GM12878 (cell line): ENCODE measurements around the gene ARHGAP26. TPM values are rescaled to one million over a fixed set of nuclear protein-coding genes. Genes with fewer than 3 reads are reported as not detected.

Source experiments
- ATAC-seq: fragments of 200-7000 bp; cut with Tn5 transposase; 3 replicates; pipeline ENCODE4 v1.9.1; 2020; ENCODE audit warnings: mild to moderate bottlenecking, moderate library complexity
- BruUV-seq: library from RNA; stranded (reverse); fragments of 400-500 nt; replicated peaks from 2 replicates; lab custom pipeline; 2021; lab: Mats Ljungman, UMichigan
- CTCF ChIA-PET: fragments of 300-600 bp; sonication (Branson Sonifier 250); formaldehyde crosslinking; extraction: SDS; loops from one replicate; lab custom pipeline; 2021; ENCODE audit warnings: inconsistent platforms; lab: Yijun Ruan, JAX
- POLR2A ChIA-PET: fragments of 350-600 bp; formaldehyde crosslinking; extraction: SDS; loops from one replicate; lab custom pipeline; 2021; ENCODE audit warnings: inconsistent platforms; lab: Charles Lee
- RAD21 ChIA-PET: fragments of 300-600 bp; sonication (Branson Sonifier 250); formaldehyde crosslinking; loops from one replicate; lab custom pipeline; 2023; ENCODE audit warnings: antibody characterized with exemption; ENCODE audit not compliant: unreplicated experiment; lab: Charles Lee
- SMC1A ChIA-PET: fragments of 300-600 bp; sonication (Branson Sonifier 250); formaldehyde crosslinking; loops from one replicate; lab custom pipeline; 2023; ENCODE audit not compliant: unreplicated experiment, uncharacterized antibody; lab: Charles Lee
- DNase-seq: peaks from one replicate; pipeline ENCODE4 v3.0.0-alpha.2; 2011; ENCODE audit warnings: low read depth, low spot score
- FAIRE-seq: peaks from 3 replicates; lab custom pipeline; 2011; peaks lifted over from hg19 to GRCh38; lab: Jason Lieb, UNC
- H2AFZ ChIP-seq: 2 replicates; pipeline ENCODE4 v1.6.0; 2011; ENCODE audit warnings: low read depth, low read length, control low read depth; ENCODE audit not compliant: control insufficient read depth
- H3K27ac ChIP-seq: 2 replicates; pipeline ENCODE4 v1.5.1; 2011; ENCODE audit warnings: control low read depth; ENCODE audit not compliant: control insufficient read depth, insufficient read depth
- H3K27me3 ChIP-seq, 2 experiments: replicated peaks in 1 of 2; 2 replicates each; pipeline versions ENCODE4 v1.6.0 to v1.6.1; 2011; ENCODE audit warnings: low read length in 1 of 2; ENCODE audit not compliant: control insufficient read depth in 2 of 2, insufficient read depth in 2 of 2
- H3K36me3 ChIP-seq, 2 experiments: 2 replicates each; pipeline ENCODE4 v1.5.1; 2011; ENCODE audit warnings: low read length in 1 of 2; ENCODE audit not compliant: control insufficient read depth in 2 of 2, insufficient read depth in 2 of 2
- H3K4me1 ChIP-seq: 2 replicates; pipeline ENCODE4 v1.6.1; 2011; ENCODE audit warnings: mild to moderate bottlenecking, low read length, moderate library complexity, mixed read lengths; ENCODE audit not compliant: control insufficient read depth, insufficient read depth
- H3K4me2 ChIP-seq: 2 replicates; pipeline ENCODE4 v1.6.0; 2011; ENCODE audit warnings: control low read depth; ENCODE audit not compliant: control insufficient read depth, insufficient read depth
- H3K4me3 ChIP-seq: fragments of 200-600 bp; sonication (generic); 2 replicates; pipeline ENCODE4 v1.5.1; 2016
- H3K79me2 ChIP-seq: 2 replicates; pipeline ENCODE4 v1.6.0; 2011; ENCODE audit warnings: low read length; ENCODE audit not compliant: control insufficient read depth, insufficient read depth
- H3K9ac ChIP-seq: 2 replicates; pipeline ENCODE4 v1.8.0; 2011; ENCODE audit warnings: low read length, control low read depth, mixed read lengths; ENCODE audit not compliant: control insufficient read depth, insufficient read depth
- H3K9me3 ChIP-seq: replicated peaks from 3 replicates; pipeline ENCODE4 v1.5.1; 2011; ENCODE audit warnings: mild to moderate bottlenecking, low read length; ENCODE audit not compliant: control insufficient read depth, insufficient read depth
- H4K20me1 ChIP-seq: 2 replicates; pipeline ENCODE4 v1.6.0; 2011; ENCODE audit not compliant: control insufficient read depth, insufficient read depth
- CBFB ChIP-seq: IDR thresholded peaks from 2 replicates; pipeline ENCODE4 v1.6.1; 2016; ENCODE audit warnings: antibody characterized with exemption, low read depth
- EGR1 ChIP-seq, 2 experiments: IDR thresholded peaks; 1 replicate in 1 of 2; 2 replicates in 1 of 2; pipeline ENCODE4 v1.6.1; 2011 to 2012; ENCODE audit warnings: low read depth in 2 of 2, low read length in 2 of 2, borderline replicate concordance in 1 of 2, mild to moderate bottlenecking in 1 of 2, moderate library complexity in 1 of 2
- ETV6 ChIP-seq, 2 experiments: fragments of 450-650 bp in 1 of 2; IDR thresholded peaks in 1 of 2; conservative IDR thresholded peaks in 1 of 2; 2 replicates each; pipeline ENCODE4 v1.6.1; 2014; ENCODE audit warnings: antibody characterized with exemption in 1 of 2, borderline replicate concordance in 1 of 2, low read depth in 1 of 2, mild to moderate bottlenecking in 1 of 2, moderate library complexity in 1 of 2
- FOS ChIP-seq: IDR thresholded peaks from 3 replicates; pipeline ENCODE4 v1.6.1; 2011; ENCODE audit warnings: borderline replicate concordance; ENCODE audit not compliant: insufficient read length; ENCODE audit errors: extremely low read depth
- NFXL1 ChIP-seq: fragments of 450-650 bp; IDR thresholded peaks from 2 replicates; pipeline ENCODE4 v1.6.1; 2017; ENCODE audit warnings: antibody characterized with exemption, mild to moderate bottlenecking, borderline replicate concordance
- NFYA ChIP-seq: IDR thresholded peaks from 2 replicates; pipeline ENCODE4 v1.6.1; 2011; ENCODE audit warnings: low read depth, mild to moderate bottlenecking, low read length, improper control_type of control experiment, borderline replicate concordance
- NR2F1 ChIP-seq: fragments of 450-650 bp; conservative IDR thresholded peaks from 2 replicates; pipeline ENCODE4 v1.6.1; 2017; ENCODE audit warnings: mild to moderate bottlenecking
- SKIL ChIP-seq: fragments of 450-650 bp; IDR thresholded peaks from 2 replicates; pipeline ENCODE4 v1.6.1; 2017; ENCODE audit warnings: mild to moderate bottlenecking, low read depth, inconsistent platforms; ENCODE audit not compliant: poor library complexity, severe bottlenecking
- STAT1 ChIP-seq: fragments of 450-650 bp; conservative IDR thresholded peaks from 2 replicates; pipeline ENCODE4 v1.6.1; 2014; ENCODE audit warnings: antibody characterized with exemption, mild to moderate bottlenecking
- TCF3 ChIP-seq: IDR thresholded peaks from 2 replicates; pipeline ENCODE4 v1.6.1; 2012; ENCODE audit warnings: low read depth, mild to moderate bottlenecking, low read length, borderline replicate concordance; ENCODE audit not compliant: insufficient read depth
- YBX1 ChIP-seq: fragments of 450-650 bp; IDR thresholded peaks from 2 replicates; pipeline ENCODE4 v1.6.1; 2016; ENCODE audit warnings: antibody characterized with exemption
- ZZZ3 ChIP-seq: IDR thresholded peaks from 2 replicates; pipeline ENCODE4 v1.6.1; 2011; ENCODE audit warnings: low read depth; ENCODE audit not compliant: control insufficient read depth, insufficient read length
- WGBS: methylation state at CpG from one replicate; pipeline ENCODE4 v1.1.6; 2016; ENCODE audit warnings: low lambda C conversion rate; ENCODE audit not compliant: insufficient replicate concordance, insufficient coverage; ENCODE audit errors: missing lambda C conversion rate; 5-methylcytosine and 5-hydroxymethylcytosine counted together
- in situ Hi-C: fragments of 300-500 bp; cut with MboI; formaldehyde crosslinking; loops from 9 replicates; pipeline ENCODE4 v1.14.3; 2018; ENCODE audit warnings: mixed read lengths
- intact Hi-C: fragments of 100-400 bp; cut with micrococcal nuclease; formaldehyde crosslinking; loops from one replicate; pipeline ENCODE4 v1.14.2; 2022; ENCODE audit not compliant: unreplicated experiment
- polyA plus RNA-seq, 11 experiments: library from polyadenylated mRNA; depleted of rRNA in 4 of 11; unstranded in 6 of 11; stranded (reverse) in 5 of 11; fragments of >200 nt; fragmentation: Nextera tagmentation in 4 of 11; fragmentation: Illumina TruSeq in 1 of 11; extraction: Ambion mirVana in 4 of 11; extraction: Trizol in 1 of 11; gene quantifications; 1 replicate in 1 of 11; 2 replicates in 10 of 11; pipeline versions ENCODE4 v1.2.1 to v1.2.3, GENCODE V29; 2011 to 2016; ENCODE audit warnings: inconsistent platforms in 2 of 11, missing spikeins in 2 of 11, low read depth in 1 of 11
- total RNA-seq, 4 experiments: library from RNA; depleted of rRNA in 3 of 4; stranded (reverse); fragments of >200 nt in 3 of 4; fragmentation: Illumina TruSeq in 1 of 4; extraction: Trizol in 1 of 4; gene quantifications; 2 replicates each; pipeline versions ENCODE4 v1.2.1 to v1.2.3, GENCODE V29; 2013 to 2021
- TF ChIP-seq, protein P1 (sequence below): fragments of 450-650 bp; IDR thresholded peaks from 2 replicates; pipeline ENCODE4 v1.6.1; 2016; ENCODE audit warnings: mild to moderate bottlenecking, moderate library complexity, borderline replicate concordance
- TF ChIP-seq, protein P2 (sequence below), 3 experiments: IDR thresholded peaks in 2 of 3; conservative IDR thresholded peaks in 1 of 3; 2 replicates each; pipeline ENCODE4 v1.5.1; 2011; ENCODE audit warnings: low read depth in 3 of 3, low read length in 3 of 3, mild to moderate bottlenecking in 3 of 3, control low read depth in 2 of 3, moderate library complexity in 2 of 3, inconsistent platforms in 1 of 3, mixed read lengths in 1 of 3; ENCODE audit not compliant: control insufficient read depth in 2 of 3, insufficient read depth in 1 of 3; ENCODE audit errors: extremely low read depth in 1 of 3

ARHGAP26 gene
- total and polyA plus RNA-seq, 10 of the 15 experiments (the other 5 are each of a cell fraction or from before 2014, with no cell fraction given) = 9.4 to 41.5 (median 19.3) TPM

DNA sequence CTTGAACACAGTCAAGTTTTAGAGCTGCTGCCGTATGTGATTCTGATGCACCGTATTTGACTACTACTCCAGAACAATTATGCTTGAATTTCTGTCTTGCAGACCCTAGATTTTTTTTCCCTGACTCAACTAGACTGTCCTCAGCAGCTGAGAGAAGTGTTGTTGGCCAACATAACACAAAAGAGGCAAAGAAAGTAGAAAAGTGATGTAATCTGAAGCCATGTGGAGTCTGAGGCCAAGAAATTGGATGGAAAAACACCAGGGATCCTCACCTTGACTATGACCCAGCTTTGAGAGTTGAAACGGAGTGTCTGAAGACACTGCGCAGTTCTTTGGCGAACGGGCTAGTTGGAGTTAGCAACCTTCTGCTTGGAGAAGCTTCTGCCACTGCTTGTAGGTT lies 48.0 kb upstream of the ARHGAP26 start:
- H3K79me2 ChIP-seq = no peaks in the 10 kb centered on the region
- 60% methylated on average over 6 of the region's 6 CpGs for WGBS
- H3K27me3 ChIP-seq = no peaks in the 10 kb centered on the region; a peak in 1 of 4 replicates
- in situ Hi-C loops (loop anchor here (5.0 kb wide), 1 partner anchor 155 kb away; no protein-coding TSS in a partner anchor), intact Hi-C loops (no loop called here)
- no peak for FAIRE-seq
- BruUV-seq = no TSS peak
- ChIA-PET RAD21 (no interaction called here), SMC1A (interaction anchor here (1.7 to 7.4 kb wide), 2 partner anchors 9 to 26 kb away, joined by 4 to 32 read pairs; no protein-coding TSS in a partner anchor), CTCF (interaction anchor here (1.0 to 14.0 kb wide), 5 partner anchors 8 to 166 kb away, joined by 4 to 243 read pairs (median 17); no protein-coding TSS in a partner anchor), POLR2A (no interaction called here)
- ATAC-seq = no peak
- no peaks in the 10 kb centered on the region; the same call in 2 of the 3 replicates for H3K9me3 ChIP-seq
- H2AFZ ChIP-seq = no peak overlapping the region
- H4K20me1 ChIP-seq = no peaks in the 10 kb centered on the region
- no peaks in the 10 kb centered on the region; the same call in 1 of the 2 replicates for H3K4me1 ChIP-seq
- H3K4me3 ChIP-seq = no peak overlapping the region
- H3K36me3 ChIP-seq = no peaks in the 10 kb centered on the region
- DNase-seq = no peak
- H3K4me2 ChIP-seq = no peak overlapping the region
- H3K9ac ChIP-seq = no peak overlapping the region
- no peak overlapping the region for H3K27ac ChIP-seq
- TF ChIP-seq STAT1 (no peak), ZZZ3 (no peak), NFYA (no peak), SKIL (no peak), NFXL1 (no peak), ETV6 (conservative IDR thresholded peaks at IDR 0.05 in 1 of 2, IDR thresholded peaks at IDR 0.05 in 1 of 2; ENCODE audit: borderline replicate concordance in 1 of 2, low read depth in 1 of 2) (no peak), EGR1 (IDR thresholded peaks at IDR 0.05; ENCODE audit: borderline replicate concordance in 1 of 2, low read depth in 2 of 2, low read length in 2 of 2) (no peak), FOS (no peak), NR2F1 (no peak), YBX1 (no peak), TCF3 (no peak), CBFB (no peak)
- TF ChIP-seq, protein P1, sequence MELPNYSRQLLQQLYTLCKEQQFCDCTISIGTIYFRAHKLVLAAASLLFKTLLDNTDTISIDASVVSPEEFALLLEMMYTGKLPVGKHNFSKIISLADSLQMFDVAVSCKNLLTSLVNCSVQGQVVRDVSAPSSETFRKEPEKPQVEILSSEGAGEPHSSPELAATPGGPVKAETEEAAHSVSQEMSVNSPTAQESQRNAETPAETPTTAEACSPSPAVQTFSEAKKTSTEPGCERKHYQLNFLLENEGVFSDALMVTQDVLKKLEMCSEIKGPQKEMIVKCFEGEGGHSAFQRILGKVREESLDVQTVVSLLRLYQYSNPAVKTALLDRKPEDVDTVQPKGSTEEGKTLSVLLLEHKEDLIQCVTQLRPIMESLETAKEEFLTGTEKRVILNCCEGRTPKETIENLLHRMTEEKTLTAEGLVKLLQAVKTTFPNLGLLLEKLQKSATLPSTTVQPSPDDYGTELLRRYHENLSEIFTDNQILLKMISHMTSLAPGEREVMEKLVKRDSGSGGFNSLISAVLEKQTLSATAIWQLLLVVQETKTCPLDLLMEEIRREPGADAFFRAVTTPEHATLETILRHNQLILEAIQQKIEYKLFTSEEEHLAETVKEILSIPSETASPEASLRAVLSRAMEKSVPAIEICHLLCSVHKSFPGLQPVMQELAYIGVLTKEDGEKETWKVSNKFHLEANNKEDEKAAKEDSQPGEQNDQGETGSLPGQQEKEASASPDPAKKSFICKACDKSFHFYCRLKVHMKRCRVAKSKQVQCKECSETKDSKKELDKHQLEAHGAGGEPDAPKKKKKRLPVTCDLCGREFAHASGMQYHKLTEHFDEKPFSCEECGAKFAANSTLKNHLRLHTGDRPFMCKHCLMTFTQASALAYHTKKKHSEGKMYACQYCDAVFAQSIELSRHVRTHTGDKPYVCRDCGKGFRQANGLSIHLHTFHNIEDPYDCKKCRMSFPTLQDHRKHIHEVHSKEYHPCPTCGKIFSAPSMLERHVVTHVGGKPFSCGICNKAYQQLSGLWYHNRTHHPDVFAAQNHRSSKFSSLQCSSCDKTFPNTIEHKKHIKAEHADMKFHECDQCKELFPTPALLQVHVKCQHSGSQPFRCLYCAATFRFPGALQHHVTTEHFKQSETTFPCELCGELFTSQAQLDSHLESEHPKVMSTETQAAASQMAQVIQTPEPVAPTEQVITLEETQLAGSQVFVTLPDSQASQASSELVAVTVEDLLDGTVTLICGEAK = no peak
- TF ChIP-seq, protein P2, sequence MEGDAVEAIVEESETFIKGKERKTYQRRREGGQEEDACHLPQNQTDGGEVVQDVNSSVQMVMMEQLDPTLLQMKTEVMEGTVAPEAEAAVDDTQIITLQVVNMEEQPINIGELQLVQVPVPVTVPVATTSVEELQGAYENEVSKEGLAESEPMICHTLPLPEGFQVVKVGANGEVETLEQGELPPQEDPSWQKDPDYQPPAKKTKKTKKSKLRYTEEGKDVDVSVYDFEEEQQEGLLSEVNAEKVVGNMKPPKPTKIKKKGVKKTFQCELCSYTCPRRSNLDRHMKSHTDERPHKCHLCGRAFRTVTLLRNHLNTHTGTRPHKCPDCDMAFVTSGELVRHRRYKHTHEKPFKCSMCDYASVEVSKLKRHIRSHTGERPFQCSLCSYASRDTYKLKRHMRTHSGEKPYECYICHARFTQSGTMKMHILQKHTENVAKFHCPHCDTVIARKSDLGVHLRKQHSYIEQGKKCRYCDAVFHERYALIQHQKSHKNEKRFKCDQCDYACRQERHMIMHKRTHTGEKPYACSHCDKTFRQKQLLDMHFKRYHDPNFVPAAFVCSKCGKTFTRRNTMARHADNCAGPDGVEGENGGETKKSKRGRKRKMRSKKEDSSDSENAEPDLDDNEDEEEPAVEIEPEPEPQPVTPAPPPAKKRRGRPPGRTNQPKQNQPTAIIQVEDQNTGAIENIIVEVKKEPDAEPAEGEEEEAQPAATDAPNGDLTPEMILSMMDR (IDR thresholded peaks at IDR 0.05 in 2 of 3, conservative IDR thresholded peaks at IDR 0.05 in 1 of 3; ENCODE audit: control insufficient read depth in 2 of 3, extremely low read depth in 1 of 3, insufficient read depth in 1 of 3, low read depth in 3 of 3, low read length in 3 of 3) = no peak
